Measurements from ENCODE around the gene MPL. TPM values are rescaled to one million over a fixed set of nuclear protein-coding genes. Genes with fewer than 3 reads are reported as not detected.
A peak's percentile ranks its signal among the peaks of the same experiment; 100 is the strongest.

MPL gene
- total and polyA plus RNA-seq, 10 donors: 0.47 to 2.2 (median 1.3) TPM; not detected in 4

GRCh38 chr1:43348809-43349593, 11.4 kb downstream of the MPL start:
- intact Hi-C loops (cut with DNase I; ENCODE audit: low total_unique reads): no loop called here
- WGBS, 5 donors: 46 to 69% (median 55%) methylated on average over 35 to 72 of the region's 72 CpGs
- Histone ChIP-seq H3K9me3 (no peaks in the 10 kb centered on the region), H3K36me3 (no peaks in the 10 kb centered on the region), H3K4me3 (peak overlapping the region; percentile 29 to 69 (median 40)), H3K27me3 (replicated peaks in 1 of 7) (no peaks in the 10 kb centered on the region), H3K4me1 (peaks cover 0 to 7% (median 0%) of the 10 kb centered on the region in 6 donors), H3K27ac (peak overlapping the region; percentile 42 to 89 (median 84))
- TF ChIP-seq POLR2A (IDR thresholded peaks at IDR 0.05) (peak in 1 of 3 donors; percentile 21), POLR2AphosphoS5 (IDR thresholded peaks at IDR 0.05) (peak; percentile 51 to 78 (median 54)), CTCF (IDR thresholded peaks at IDR 0.05 in 8 of 11, conservative IDR thresholded peaks at IDR 0.05 in 3 of 11) (no peak)
- DNase-seq: peak; percentile 92

GRCh38 chr1:43349594-43350306, 12.1 kb downstream of the MPL start:
- Histone ChIP-seq H3K27me3 (replicated peaks in 1 of 7) (no peaks in the 10 kb centered on the region), H3K4me3 (peak overlapping the region in 5 of 8 donors; percentile 39 to 69 (median 45)), H3K9me3 (no peaks in the 10 kb centered on the region), H3K4me1 (peaks cover 0 to 7% (median 0%) of the 10 kb centered on the region in 6 donors), H3K27ac (peak overlapping the region; percentile 42 to 89 (median 84)), H3K36me3 (peaks cover 0 to 3% (median 0%) of the 10 kb centered on the region in 6 donors)
- WGBS, 5 donors: 68 to 85% (median 75%) methylated on average over 11 of the region's 11 CpGs
- TF ChIP-seq POLR2AphosphoS5 (IDR thresholded peaks at IDR 0.05) (no peak), CTCF (IDR thresholded peaks at IDR 0.05 in 8 of 11, conservative IDR thresholded peaks at IDR 0.05 in 3 of 11) (no peak)
- no peak for DNase-seq
- intact Hi-C loops (cut with DNase I; ENCODE audit: low total_unique reads): no loop called here

DNA sequence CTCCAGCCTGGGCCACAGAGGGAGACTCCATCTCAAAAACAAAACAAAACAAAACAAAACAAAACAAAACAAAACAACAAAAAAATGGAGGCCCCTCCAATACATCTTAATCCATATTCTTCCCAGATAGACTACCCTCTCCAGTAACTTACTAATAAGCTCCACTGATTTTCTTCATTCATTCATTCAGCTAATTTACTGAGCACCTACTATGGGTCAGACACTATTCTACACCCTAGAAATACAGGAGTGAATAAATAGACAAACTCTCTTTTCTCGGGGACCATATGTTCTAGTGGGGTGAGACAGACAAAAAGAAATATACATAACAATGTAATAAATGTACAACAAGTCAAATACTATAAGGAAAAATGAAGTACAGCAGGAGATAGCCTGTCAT, 13.4 kb downstream of the MPL start:
- intact Hi-C loops (cut with DNase I; ENCODE audit: low total_unique reads): no loop called here
- no peak overlapping the region for H3K27ac ChIP-seq
- WGBS, 5 donors: 80 to 95% (median 92%) methylated on average over 1 of the region's 1 CpG

More for the DNA sequence above, 13.4 kb downstream of the MPL start:
- no peaks in the 10 kb centered on the region for H3K9me3 ChIP-seq
- TF ChIP-seq CTCF (IDR thresholded peaks at IDR 0.05 in 8 of 11, conservative IDR thresholded peaks at IDR 0.05 in 3 of 11) (no peak), POLR2A (IDR thresholded peaks at IDR 0.05) (no peak), POLR2AphosphoS5 (IDR thresholded peaks at IDR 0.05) (no peak)
- DNase-seq: no peak
- H3K27me3 ChIP-seq (replicated peaks in 1 of 7): no peaks in the 10 kb centered on the region
- H3K4me3 ChIP-seq: no peak overlapping the region
- peaks cover 0 to 7% (median 0%) of the 10 kb centered on the region in 6 donors for H3K4me1 ChIP-seq
- H3K36me3 ChIP-seq: peaks cover 0 to 4% (median 0%) of the 10 kb centered on the region in 6 donors

Data from spleen (tissue), 11 donors.